AG09319 (cell line): ENCODE results near the gene TICAM1.
"Not testable (repeated sequence)": the region's sequence is repeated elsewhere in the genome, so short reads cannot be mapped to it uniquely, and the experiment has no call there.

ENCODE experiments used
- DNase-seq: peaks from one replicate; pipeline ENCODE4 v3.0.0-alpha.2; 2010; ENCODE audit warnings: low read depth; ENCODE audit errors: extremely low read depth
- TF ChIP-seq, protein P1 (sequence below): IDR thresholded peaks from 2 replicates; pipeline ENCODE4 v1.5.1; 2011; ENCODE audit warnings: low read depth, mild to moderate bottlenecking, inconsistent platforms, low read length, moderate library complexity

The TICAM1 gene

GRCh38 chr19:4868286-4868834 is 36.8 kb upstream of the TICAM1 start:
- no peak for DNase-seq
- TF ChIP-seq, protein P1, sequence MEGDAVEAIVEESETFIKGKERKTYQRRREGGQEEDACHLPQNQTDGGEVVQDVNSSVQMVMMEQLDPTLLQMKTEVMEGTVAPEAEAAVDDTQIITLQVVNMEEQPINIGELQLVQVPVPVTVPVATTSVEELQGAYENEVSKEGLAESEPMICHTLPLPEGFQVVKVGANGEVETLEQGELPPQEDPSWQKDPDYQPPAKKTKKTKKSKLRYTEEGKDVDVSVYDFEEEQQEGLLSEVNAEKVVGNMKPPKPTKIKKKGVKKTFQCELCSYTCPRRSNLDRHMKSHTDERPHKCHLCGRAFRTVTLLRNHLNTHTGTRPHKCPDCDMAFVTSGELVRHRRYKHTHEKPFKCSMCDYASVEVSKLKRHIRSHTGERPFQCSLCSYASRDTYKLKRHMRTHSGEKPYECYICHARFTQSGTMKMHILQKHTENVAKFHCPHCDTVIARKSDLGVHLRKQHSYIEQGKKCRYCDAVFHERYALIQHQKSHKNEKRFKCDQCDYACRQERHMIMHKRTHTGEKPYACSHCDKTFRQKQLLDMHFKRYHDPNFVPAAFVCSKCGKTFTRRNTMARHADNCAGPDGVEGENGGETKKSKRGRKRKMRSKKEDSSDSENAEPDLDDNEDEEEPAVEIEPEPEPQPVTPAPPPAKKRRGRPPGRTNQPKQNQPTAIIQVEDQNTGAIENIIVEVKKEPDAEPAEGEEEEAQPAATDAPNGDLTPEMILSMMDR, result no peak

- DNase-seq, result peak; percentile 93
- TF ChIP-seq, protein P1, result no peak
Measured at GRCh38 chr19:4867534-4868285, 36.2 kb upstream of the TICAM1 start, which contains the start of gene PLIN3. TSS of gene PLIN3 (minus strand) at chr19:4867667. CDS start at chr19:4861394, 6,273 bp downstream.

DNA sequence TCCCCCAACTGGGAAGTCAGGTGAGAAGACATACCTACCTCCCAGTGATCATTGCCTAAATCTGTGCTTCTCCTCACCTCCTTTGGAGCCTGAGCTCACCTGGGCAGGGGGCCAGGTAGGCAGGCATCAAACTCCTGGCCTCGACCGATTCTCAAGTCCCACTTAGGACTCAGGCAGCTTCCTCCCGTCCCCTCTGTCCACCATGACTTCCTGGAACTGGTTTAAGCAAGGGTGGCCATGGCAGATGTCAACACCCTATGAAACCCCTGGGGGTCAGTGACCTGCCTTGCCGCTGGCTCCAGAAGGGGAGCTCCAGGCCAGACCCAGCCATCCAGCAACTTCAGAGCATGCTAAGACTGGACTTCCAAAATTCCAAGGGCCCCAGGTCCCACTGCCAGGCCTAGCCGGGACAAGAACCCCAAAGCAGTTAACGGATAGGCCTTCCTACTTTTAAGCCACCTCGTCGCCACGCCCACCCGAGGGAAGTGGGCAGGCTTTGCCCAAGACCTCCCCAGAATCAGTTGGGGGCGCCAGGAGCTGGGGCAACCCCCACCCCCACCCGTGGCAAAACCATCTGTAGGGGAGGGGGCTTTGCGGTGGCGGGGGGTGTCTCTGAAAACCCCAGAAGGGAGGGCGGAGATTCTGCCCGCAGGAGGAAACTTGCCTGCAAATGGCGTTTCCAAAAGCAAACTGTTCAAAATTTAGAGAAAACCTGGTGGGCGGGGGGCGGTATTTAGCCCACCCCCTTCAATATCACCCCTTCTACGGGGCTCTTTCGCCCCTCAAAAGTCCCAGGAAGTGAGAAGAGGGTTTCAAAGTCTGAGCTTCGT is 35.3 kb upstream of the TICAM1 start:
- DNase-seq, result no peak

DNA sequence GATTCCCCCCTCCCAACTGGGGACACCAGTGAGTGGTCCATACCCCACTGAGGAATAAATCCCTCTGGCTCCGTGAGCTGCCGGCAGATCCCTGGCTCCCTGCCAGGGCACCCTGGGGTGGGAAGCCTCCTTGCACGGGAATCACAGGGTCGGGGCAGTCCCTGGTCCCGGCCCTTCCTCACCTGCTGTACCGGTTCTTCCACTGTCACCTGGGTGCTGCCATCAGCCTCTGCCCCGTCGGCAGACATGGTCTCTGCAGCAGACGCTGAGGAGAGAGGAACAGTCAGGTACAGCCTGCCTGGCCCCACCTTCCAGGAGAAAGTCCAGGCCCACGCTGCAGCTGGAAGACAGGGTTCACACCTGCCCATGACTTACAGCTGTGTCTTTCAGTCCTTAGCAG is 29.6 kb upstream of the TICAM1 start:
- TF ChIP-seq, protein P1, result no peak
- no peak for DNase-seq

More for the DNA sequence above, 35.3 kb upstream of the TICAM1 start:
- TF ChIP-seq, protein P1, result no peak

DNA sequence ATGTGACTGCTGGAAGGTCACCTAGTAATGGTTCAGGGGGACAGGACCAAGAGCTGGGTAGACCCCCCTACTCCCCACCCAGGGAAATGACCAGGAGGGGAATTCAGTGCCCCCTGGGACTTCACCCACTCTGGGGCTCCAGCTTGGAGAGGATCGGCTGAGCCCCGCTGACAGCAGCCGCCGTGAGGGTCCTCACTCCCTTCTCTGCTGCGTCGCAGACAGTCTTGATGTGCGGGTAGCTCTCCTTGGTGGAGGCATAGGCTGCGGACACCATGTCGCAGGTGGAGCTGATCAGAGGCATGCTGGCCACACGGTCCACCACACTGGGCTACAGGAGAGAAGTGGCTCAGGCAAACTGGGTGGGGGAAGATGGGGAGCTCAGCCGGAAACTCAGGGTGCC is 28.2 kb upstream of the TICAM1 start:
- TF ChIP-seq, protein P1, result no peak
- no peak for DNase-seq

DNA sequence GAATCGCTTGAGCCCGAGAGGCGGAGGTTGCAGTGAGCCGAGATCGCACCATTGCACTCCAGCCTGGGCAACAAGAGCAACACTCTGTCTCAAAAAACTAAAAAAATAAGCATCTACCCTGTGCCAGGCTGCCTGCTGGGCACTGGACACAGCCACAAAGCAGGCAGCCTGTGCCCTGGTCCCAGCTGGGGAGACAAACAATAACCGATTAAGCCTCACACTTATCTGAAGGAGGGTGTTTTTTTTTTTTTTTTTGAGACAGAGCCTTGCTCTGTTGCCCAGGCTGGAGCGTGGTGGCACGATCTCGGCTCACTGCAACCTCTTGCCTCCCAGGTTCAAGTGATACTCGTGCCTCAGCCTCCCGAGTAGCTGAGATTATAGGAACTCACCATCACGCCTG is 25.0 kb upstream of the TICAM1 start:
- DNase-seq, result not testable (repeated sequence)

DNA sequence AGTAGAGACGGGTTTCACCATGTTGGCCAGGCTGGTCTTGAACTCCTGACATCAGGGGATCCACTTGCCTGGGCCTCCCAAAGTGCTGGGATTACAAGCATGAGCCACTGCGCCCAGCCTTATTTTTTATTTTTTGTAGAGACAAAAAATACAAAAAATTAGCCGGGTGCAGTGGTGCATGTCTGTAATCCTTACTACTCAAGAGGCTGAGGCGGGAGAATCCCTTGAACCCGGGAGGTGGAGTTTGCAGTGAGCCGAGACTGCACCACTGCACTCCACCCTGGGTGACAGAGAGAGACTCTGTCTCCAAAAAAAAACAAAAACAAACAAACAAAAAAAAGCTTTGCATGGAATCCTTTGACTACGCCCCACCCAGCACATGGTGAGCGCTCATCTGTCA is 22.0 kb upstream of the TICAM1 start:
- DNase-seq, result not testable (repeated sequence)

DNA sequence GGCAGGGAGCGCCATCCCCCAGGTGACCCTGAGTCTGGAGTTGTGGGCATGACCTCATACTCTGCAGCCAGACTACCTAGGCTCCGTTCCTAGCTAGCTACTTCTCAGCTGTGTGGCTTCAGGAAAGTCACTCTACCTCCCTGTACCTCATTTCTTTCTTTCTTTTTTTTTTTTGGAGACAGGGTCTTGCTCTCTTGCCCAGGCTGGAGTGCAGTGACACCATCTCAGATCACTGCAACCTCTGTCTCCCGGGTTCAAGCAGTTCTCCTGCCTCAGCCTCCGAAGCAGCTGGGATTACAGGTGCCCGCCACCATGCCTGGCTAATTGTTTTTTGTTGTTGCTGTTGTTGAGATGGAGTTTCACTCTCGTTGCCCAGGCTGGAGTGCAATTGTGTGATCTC is 21.0 kb upstream of the TICAM1 start:
- no peak for DNase-seq
- TF ChIP-seq, protein P1, result no peak
